Measurements from ENCODE around the gene HES7. TPM values are rescaled to one million over a fixed set of nuclear protein-coding genes. Genes with fewer than 3 reads are reported as not detected.

HES7 gene
- total and polyA plus RNA-seq, 4 donors: not detected

DNA sequence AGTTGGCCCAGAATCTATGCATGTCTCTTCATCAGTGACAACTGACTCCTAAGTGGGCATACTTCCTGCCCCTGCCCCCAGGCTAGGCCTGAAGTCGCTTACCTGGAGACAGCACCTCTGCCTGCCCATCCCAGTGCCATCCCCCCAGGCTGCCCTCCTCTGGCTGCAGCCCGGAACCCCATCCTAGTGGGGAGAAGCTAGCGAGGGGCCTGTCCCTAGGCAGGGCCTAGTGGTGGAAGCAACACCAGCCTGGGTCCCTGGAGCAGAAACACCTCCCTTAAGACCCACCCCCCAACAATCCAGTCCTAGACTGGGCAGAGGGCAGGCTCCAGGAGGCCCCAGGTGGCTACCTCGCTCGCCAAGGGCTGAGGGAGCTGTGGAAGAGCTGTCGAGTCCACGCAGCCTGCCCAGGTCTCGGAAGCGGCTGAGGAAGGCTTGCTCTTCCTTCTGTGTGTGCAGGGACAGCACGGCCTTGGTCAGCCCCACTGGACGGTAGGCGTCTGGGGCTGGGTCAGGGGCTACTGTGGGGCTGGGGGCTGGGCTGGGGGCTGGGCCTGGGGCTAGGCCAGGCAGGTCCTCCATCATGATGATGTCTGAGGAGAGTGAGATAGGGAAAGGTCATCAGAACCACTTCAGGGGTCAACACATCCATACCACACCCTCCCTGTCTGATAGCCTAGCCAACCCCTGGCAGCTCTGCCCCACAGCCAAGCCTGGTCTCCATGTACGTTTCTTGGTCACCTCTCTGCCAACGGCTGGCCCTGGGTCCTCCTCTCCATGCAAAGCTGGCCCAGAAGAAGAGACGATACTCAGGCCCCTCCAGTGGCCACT lies 20.7 kb upstream of the HES7 start:
- no peaks in the 10 kb centered on the region for H3K27me3 ChIP-seq (ENCODE audit: control insufficient read depth in 4 of 4, insufficient read depth in 4 of 4, low read length in 3 of 4)
- WGBS: 92% methylated on average over 15 of the region's 15 CpGs
- no peaks in the 10 kb centered on the region for H3K4me1 ChIP-seq (ENCODE audit: control insufficient read depth in 4 of 4, insufficient read depth in 4 of 4, low read length in 3 of 4)
- DNase-seq (ENCODE audit: low spot score): no peak
- H3K4me3 ChIP-seq (ENCODE audit: low read depth in 1 of 3, low read length in 3 of 3): no peak overlapping the region
- no peak overlapping the region for H3K27ac ChIP-seq (ENCODE audit: low read depth in 1 of 2, low read length in 2 of 2)
- no peak for TF ChIP-seq EGR1 (IDR thresholded peaks at IDR 0.05; ENCODE audit: low read depth in 2 of 2)
- no peak for TF ChIP-seq HNF4G (IDR thresholded peaks at IDR 0.05)
- TF ChIP-seq HNF4A (conservative IDR thresholded peaks at IDR 0.05): no peak
- TF ChIP-seq, protein P1, sequence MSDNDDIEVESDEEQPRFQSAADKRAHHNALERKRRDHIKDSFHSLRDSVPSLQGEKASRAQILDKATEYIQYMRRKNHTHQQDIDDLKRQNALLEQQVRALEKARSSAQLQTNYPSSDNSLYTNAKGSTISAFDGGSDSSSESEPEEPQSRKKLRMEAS (IDR thresholded peaks at IDR 0.05): no peak
- no peak for TF ChIP-seq RAD21 (IDR thresholded peaks at IDR 0.05)
- no peak for TF ChIP-seq TAF1 (conservative IDR thresholded peaks at IDR 0.05)
- TF ChIP-seq FOXA1 (IDR thresholded peaks at IDR 0.05): no peak
- TF ChIP-seq, protein P2, sequence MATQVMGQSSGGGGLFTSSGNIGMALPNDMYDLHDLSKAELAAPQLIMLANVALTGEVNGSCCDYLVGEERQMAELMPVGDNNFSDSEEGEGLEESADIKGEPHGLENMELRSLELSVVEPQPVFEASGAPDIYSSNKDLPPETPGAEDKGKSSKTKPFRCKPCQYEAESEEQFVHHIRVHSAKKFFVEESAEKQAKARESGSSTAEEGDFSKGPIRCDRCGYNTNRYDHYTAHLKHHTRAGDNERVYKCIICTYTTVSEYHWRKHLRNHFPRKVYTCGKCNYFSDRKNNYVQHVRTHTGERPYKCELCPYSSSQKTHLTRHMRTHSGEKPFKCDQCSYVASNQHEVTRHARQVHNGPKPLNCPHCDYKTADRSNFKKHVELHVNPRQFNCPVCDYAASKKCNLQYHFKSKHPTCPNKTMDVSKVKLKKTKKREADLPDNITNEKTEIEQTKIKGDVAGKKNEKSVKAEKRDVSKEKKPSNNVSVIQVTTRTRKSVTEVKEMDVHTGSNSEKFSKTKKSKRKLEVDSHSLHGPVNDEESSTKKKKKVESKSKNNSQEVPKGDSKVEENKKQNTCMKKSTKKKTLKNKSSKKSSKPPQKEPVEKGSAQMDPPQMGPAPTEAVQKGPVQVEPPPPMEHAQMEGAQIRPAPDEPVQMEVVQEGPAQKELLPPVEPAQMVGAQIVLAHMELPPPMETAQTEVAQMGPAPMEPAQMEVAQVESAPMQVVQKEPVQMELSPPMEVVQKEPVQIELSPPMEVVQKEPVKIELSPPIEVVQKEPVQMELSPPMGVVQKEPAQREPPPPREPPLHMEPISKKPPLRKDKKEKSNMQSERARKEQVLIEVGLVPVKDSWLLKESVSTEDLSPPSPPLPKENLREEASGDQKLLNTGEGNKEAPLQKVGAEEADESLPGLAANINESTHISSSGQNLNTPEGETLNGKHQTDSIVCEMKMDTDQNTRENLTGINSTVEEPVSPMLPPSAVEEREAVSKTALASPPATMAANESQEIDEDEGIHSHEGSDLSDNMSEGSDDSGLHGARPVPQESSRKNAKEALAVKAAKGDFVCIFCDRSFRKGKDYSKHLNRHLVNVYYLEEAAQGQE (IDR thresholded peaks at IDR 0.05): no peak
- TF ChIP-seq NR2F2 (IDR thresholded peaks at IDR 0.05): no peak
- no peak for TF ChIP-seq FOXA2 (IDR thresholded peaks at IDR 0.05)
- TF ChIP-seq, protein P3, sequence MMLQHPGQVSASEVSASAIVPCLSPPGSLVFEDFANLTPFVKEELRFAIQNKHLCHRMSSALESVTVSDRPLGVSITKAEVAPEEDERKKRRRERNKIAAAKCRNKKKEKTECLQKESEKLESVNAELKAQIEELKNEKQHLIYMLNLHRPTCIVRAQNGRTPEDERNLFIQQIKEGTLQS (IDR thresholded peaks at IDR 0.05): no peak
- no peaks in the 10 kb centered on the region for H3K9me3 ChIP-seq (ENCODE audit: control insufficient read depth in 4 of 4, low read length in 3 of 4)
- H3K9ac ChIP-seq (ENCODE audit: low read depth in 1 of 2, low read length in 2 of 2): no peak overlapping the region
- peaks cover 51 to 90% (median 84%) of the 10 kb centered on the region in 4 donors for H3K36me3 ChIP-seq (ENCODE audit: control insufficient read depth in 4 of 4, insufficient read depth in 3 of 4, low read depth in 1 of 4, low read length in 3 of 4)

DNA sequence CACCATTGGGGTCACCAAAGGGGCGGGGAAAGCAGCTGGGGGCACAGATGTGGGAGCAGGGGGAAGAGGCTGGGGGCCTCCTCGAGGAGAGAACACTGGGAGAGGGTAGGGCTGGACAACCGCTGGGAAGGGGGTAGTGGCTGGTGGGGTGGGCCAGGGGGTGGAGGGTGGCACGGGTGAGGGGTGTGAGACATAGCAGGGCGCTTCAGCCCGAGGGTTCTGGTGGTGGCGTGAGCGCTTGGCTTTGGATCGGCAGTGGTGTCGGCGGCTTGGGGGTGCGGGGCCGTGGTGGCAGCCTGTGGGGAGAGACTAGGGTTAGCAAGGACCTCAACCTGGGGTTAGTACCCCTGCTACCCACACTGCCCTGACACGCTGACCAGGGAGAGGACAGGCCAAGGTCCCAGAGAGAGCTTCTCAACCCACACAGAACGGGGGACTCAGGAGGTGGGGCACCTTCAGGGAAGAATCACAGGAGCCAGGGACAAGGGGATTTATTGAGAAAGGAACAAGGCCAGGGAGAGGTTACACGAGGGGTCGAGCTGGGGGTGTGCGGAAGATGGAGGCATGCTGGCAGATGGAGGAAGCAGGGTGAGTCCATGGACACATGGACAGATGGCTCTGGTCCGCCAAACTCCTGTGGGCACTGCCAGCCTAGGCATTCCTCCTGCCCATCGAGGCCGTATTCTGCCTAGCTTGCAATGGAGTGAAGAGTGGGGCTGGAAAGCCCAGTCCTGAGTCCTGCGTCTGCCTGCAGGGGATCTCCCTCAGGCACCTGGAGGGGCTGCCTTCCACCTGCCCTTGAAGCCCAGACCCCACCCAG lies 19.9 kb upstream of the HES7 start:
- Histone ChIP-seq H3K4me3 (ENCODE audit: low read depth in 1 of 3, low read length in 3 of 3) (no peak overlapping the region), H3K9me3 (ENCODE audit: control insufficient read depth in 4 of 4, low read length in 3 of 4) (no peaks in the 10 kb centered on the region), H3K27ac (ENCODE audit: low read depth in 1 of 2, low read length in 2 of 2) (no peak overlapping the region), H3K4me1 (ENCODE audit: control insufficient read depth in 4 of 4, insufficient read depth in 4 of 4, low read length in 3 of 4) (peaks cover 0 to 1% (median 0%) of the 10 kb centered on the region in 4 donors), H3K36me3 (ENCODE audit: control insufficient read depth in 4 of 4, insufficient read depth in 3 of 4, low read depth in 1 of 4, low read length in 3 of 4) (peaks cover 44 to 83% (median 82%) of the 10 kb centered on the region in 4 donors), H3K9ac (ENCODE audit: low read depth in 1 of 2, low read length in 2 of 2) (no peak overlapping the region), H3K27me3 (ENCODE audit: control insufficient read depth in 4 of 4, insufficient read depth in 4 of 4, low read length in 3 of 4) (no peaks in the 10 kb centered on the region)
- DNase-seq (ENCODE audit: low spot score): no peak
- TF ChIP-seq FOXA2 (IDR thresholded peaks at IDR 0.05) (no peak), TAF1 (conservative IDR thresholded peaks at IDR 0.05) (no peak), HNF4G (IDR thresholded peaks at IDR 0.05) (no peak), FOXA1 (IDR thresholded peaks at IDR 0.05) (no peak), RXRA (IDR thresholded peaks at IDR 0.05) (no peak), SP1 (IDR thresholded peaks at IDR 0.05) (no peak), RAD21 (IDR thresholded peaks at IDR 0.05) (no peak), JUND (IDR thresholded peaks at IDR 0.05) (no peak)
- TF ChIP-seq, protein P3 (IDR thresholded peaks at IDR 0.05): no peak
- TF ChIP-seq, protein P4, sequence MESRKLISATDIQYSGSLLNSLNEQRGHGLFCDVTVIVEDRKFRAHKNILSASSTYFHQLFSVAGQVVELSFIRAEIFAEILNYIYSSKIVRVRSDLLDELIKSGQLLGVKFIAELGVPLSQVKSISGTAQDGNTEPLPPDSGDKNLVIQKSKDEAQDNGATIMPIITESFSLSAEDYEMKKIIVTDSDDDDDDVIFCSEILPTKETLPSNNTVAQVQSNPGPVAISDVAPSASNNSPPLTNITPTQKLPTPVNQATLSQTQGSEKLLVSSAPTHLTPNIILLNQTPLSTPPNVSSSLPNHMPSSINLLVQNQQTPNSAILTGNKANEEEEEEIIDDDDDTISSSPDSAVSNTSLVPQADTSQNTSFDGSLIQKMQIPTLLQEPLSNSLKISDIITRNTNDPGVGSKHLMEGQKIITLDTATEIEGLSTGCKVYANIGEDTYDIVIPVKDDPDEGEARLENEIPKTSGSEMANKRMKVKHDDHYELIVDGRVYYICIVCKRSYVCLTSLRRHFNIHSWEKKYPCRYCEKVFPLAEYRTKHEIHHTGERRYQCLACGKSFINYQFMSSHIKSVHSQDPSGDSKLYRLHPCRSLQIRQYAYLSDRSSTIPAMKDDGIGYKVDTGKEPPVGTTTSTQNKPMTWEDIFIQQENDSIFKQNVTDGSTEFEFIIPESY (IDR thresholded peaks at IDR 0.05): no peak
- TF ChIP-seq, protein P1 (IDR thresholded peaks at IDR 0.05): no peak
- TF ChIP-seq, protein P5, sequence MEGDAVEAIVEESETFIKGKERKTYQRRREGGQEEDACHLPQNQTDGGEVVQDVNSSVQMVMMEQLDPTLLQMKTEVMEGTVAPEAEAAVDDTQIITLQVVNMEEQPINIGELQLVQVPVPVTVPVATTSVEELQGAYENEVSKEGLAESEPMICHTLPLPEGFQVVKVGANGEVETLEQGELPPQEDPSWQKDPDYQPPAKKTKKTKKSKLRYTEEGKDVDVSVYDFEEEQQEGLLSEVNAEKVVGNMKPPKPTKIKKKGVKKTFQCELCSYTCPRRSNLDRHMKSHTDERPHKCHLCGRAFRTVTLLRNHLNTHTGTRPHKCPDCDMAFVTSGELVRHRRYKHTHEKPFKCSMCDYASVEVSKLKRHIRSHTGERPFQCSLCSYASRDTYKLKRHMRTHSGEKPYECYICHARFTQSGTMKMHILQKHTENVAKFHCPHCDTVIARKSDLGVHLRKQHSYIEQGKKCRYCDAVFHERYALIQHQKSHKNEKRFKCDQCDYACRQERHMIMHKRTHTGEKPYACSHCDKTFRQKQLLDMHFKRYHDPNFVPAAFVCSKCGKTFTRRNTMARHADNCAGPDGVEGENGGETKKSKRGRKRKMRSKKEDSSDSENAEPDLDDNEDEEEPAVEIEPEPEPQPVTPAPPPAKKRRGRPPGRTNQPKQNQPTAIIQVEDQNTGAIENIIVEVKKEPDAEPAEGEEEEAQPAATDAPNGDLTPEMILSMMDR (IDR thresholded peaks at IDR 0.05; ENCODE audit: low read depth, low read length, missing input control): no peak
- TF ChIP-seq, protein P2 (IDR thresholded peaks at IDR 0.05): no peak
- 94% methylated on average over 22 of the region's 22 CpGs for WGBS
